Loucy (cell line): Measurements from ENCODE around the gene BCL2L14.

Source experiments
- H2AFZ ChIP-seq: fragments of 200-600 bp; sonication (generic); 2 replicates; pipeline ENCODE4 v1.6.0; 2016; ENCODE audit warnings: antibody characterized with exemption, mild to moderate bottlenecking, low read length, moderate library complexity
- H3F3A ChIP-seq: fragments of 200-600 bp; 2 replicates; pipeline ENCODE4 v1.6.0; 2016; ENCODE audit warnings: antibody characterized with exemption, low read depth, mild to moderate bottlenecking
- H3K27me3 ChIP-seq: fragments of 200-600 bp; sonication (generic); 2 replicates; pipeline ENCODE4 v1.6.1; 2014; ENCODE audit warnings: low read length, mild to moderate bottlenecking; ENCODE audit not compliant: insufficient read depth, poor library complexity, severe bottlenecking
- H3K36me3 ChIP-seq: fragments of 200-600 bp; sonication (generic); 2 replicates; pipeline ENCODE4 v1.6.1; 2016; ENCODE audit warnings: low read length; ENCODE audit not compliant: insufficient read depth
- H3K4me1 ChIP-seq: fragments of 200-600 bp; sonication (generic); 2 replicates; pipeline ENCODE4 v1.5.1; 2014; ENCODE audit warnings: low read length, mild to moderate bottlenecking; ENCODE audit not compliant: insufficient read depth, poor library complexity, severe bottlenecking
- H3K4me2 ChIP-seq: fragments of 200-600 bp; sonication (generic); 2 replicates; pipeline ENCODE4 v1.6.0; 2014; ENCODE audit warnings: antibody characterized with exemption, low read length, low read depth, mild to moderate bottlenecking; ENCODE audit not compliant: poor library complexity, severe bottlenecking
- H3K4me3 ChIP-seq: fragments of 200-600 bp; sonication (generic); 2 replicates; pipeline ENCODE4 v1.5.1; 2014; ENCODE audit warnings: low read length, mild to moderate bottlenecking, mixed read lengths; ENCODE audit not compliant: poor library complexity, severe bottlenecking
- H3K79me2 ChIP-seq: fragments of 200-600 bp; sonication (generic); 2 replicates; pipeline ENCODE4 v1.6.1; 2014; ENCODE audit warnings: low read length; ENCODE audit not compliant: insufficient read depth
- H3K9ac ChIP-seq: fragments of 200-600 bp; sonication (generic); 2 replicates; pipeline ENCODE4 v1.6.0; 2014; ENCODE audit warnings: mild to moderate bottlenecking, low read depth, low read length, moderate library complexity; ENCODE audit not compliant: poor library complexity, severe bottlenecking
- H3K9me2 ChIP-seq: fragments of 200-600 bp; sonication (generic); replicated peaks from 2 replicates; pipeline ENCODE4 v1.6.1; 2016; ENCODE audit warnings: low read depth, low read length, mixed read lengths
- H3K9me3 ChIP-seq: fragments of 200-600 bp; sonication (generic); 2 replicates; pipeline ENCODE4 v1.6.1; 2014; ENCODE audit warnings: mild to moderate bottlenecking, antibody characterized with exemption, low read length, low read depth; ENCODE audit not compliant: insufficient read depth
- H4K20me1 ChIP-seq: fragments of 200-600 bp; sonication (generic); 2 replicates; pipeline ENCODE4 v1.6.0; 2014; ENCODE audit warnings: antibody characterized with exemption, low read length, mild to moderate bottlenecking; ENCODE audit not compliant: insufficient read depth, poor library complexity, severe bottlenecking
- EZH2phosphoT487 ChIP-seq: fragments of 200-600 bp; IDR thresholded peaks from 2 replicates; pipeline ENCODE4 v1.6.1; 2018; ENCODE audit warnings: antibody characterized with exemption, mild to moderate bottlenecking, moderate library complexity, borderline replicate concordance
- TF ChIP-seq, protein P1 (sequence below): fragments of 200-600 bp; sonication (generic); conservative IDR thresholded peaks from 2 replicates; pipeline ENCODE4 v1.5.1; 2014; ENCODE audit warnings: mild to moderate bottlenecking, antibody characterized with exemption, low read length

BCL2L14 gene

DNA sequence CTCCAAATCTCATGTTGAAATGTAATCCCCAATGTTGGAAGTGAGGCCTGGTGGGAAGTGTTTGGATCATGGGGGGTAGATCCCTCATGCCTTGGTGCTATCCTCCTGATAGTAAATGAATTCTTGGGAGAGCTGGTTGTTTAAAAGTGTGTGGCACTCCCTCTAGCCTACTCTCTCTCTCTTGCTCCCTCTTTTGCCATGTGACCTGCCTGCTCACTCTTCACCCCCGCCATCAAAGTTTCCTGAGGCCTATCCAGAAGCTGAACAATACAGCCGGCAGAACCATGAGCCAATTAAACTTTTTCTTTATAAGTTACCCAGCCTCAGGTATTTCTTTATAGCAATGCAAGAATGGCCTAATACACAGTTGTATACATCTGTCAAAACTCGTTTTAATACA, 62.5 kb downstream of the BCL2L14 start:
- Histone ChIP-seq H3K4me3 (no peak overlapping the region), H3K79me2 (no peaks in the 10 kb centered on the region), H3F3A (no peaks in the 10 kb centered on the region), H3K9me2 (no peaks in the 10 kb centered on the region), H3K4me2 (no peak overlapping the region), H3K9me3 (no peaks in the 10 kb centered on the region), H3K27me3 (no peaks in the 10 kb centered on the region), H4K20me1 (no peaks in the 10 kb centered on the region), H2AFZ (no peak overlapping the region), H3K36me3 (no peaks in the 10 kb centered on the region), H3K4me1 (no peaks in the 10 kb centered on the region), H3K9ac (no peak overlapping the region)
- TF ChIP-seq, protein P1, sequence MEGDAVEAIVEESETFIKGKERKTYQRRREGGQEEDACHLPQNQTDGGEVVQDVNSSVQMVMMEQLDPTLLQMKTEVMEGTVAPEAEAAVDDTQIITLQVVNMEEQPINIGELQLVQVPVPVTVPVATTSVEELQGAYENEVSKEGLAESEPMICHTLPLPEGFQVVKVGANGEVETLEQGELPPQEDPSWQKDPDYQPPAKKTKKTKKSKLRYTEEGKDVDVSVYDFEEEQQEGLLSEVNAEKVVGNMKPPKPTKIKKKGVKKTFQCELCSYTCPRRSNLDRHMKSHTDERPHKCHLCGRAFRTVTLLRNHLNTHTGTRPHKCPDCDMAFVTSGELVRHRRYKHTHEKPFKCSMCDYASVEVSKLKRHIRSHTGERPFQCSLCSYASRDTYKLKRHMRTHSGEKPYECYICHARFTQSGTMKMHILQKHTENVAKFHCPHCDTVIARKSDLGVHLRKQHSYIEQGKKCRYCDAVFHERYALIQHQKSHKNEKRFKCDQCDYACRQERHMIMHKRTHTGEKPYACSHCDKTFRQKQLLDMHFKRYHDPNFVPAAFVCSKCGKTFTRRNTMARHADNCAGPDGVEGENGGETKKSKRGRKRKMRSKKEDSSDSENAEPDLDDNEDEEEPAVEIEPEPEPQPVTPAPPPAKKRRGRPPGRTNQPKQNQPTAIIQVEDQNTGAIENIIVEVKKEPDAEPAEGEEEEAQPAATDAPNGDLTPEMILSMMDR: no peak
- no peak for TF ChIP-seq EZH2phosphoT487

DNA sequence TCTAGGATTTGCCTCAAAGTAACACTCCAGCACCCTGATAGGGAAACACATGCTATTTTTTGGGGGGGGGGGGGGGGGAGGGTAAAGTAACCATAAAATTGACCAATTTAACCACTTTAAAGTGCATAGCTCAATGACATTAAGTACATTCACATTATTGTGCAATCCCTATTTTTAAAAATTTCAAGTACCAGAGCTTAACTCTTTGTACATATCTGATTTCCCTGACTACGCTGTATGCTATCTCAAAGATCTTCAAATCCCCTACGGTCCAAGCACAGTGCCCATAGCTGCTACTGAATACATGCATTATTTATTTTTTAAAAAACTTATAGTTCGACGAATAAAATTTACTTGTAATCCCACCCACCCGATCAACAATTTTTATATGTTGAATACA, 63.0 kb downstream of the BCL2L14 start:
- no peaks in the 10 kb centered on the region for H3K9me3 ChIP-seq
- H3K79me2 ChIP-seq: no peaks in the 10 kb centered on the region
- H3K9me2 ChIP-seq: no peaks in the 10 kb centered on the region
- H2AFZ ChIP-seq: no peak overlapping the region
- no peaks in the 10 kb centered on the region for H3F3A ChIP-seq
- TF ChIP-seq, protein P1: no peak
- TF ChIP-seq EZH2phosphoT487: no peak
- no peak overlapping the region for H3K9ac ChIP-seq
- H3K4me1 ChIP-seq: no peaks in the 10 kb centered on the region
- H3K4me3 ChIP-seq: no peak overlapping the region
- no peak overlapping the region for H3K4me2 ChIP-seq
- H3K27me3 ChIP-seq: no peaks in the 10 kb centered on the region
- no peaks in the 10 kb centered on the region for H3K36me3 ChIP-seq
- no peaks in the 10 kb centered on the region for H4K20me1 ChIP-seq

DNA sequence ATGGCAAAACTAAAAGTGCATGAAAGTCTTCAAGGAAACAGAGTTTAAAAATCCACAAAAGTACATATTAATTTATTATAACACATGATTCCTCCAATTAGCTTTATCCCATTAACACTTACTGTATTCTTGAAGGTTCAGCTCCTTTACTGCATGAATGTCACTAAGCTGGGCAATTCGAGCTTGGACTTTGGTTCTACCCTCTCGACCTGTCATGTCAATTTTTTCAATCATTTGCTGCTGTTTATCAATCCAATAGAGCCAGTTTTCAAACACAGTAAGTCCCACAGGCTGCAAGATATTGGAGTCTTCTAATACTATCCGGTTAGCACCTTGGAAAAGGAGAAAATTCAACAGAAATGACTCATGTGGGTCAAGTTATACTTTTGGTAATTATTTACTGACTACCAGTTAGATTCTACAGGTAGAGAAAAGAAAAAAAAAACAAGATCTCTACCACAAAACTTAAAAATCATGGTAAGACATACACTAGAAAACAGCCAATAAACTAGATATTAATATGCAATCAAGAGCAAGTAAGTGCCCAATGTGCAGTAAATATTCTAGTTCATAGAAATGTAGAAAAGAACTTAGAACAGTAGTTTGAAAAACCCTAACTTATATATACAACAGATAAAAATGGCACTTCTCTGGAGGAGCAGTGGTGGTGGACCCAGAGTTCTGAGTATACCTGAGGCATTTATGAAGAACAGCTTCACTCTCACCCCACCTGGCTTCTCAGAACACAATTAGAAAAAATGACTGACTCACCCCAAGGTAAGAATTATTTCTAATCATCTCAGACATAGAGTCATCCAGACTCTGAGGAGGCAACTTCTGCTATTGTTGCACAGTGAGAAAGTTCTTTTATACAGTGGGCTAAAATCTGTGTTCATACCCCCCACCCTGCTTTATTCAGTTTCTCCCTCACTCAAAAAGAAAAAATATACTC, 67.7 kb downstream of the BCL2L14 start:
- TF ChIP-seq, protein P1: no peak
- TF ChIP-seq EZH2phosphoT487: no peak
- no peaks in the 10 kb centered on the region for H3K27me3 ChIP-seq
- no peaks in the 10 kb centered on the region for H4K20me1 ChIP-seq
- H3K9me2 ChIP-seq: no peaks in the 10 kb centered on the region
- H3K79me2 ChIP-seq: no peaks in the 10 kb centered on the region
- H3K9ac ChIP-seq: no peak overlapping the region
- H3K36me3 ChIP-seq: no peaks in the 10 kb centered on the region
- no peaks in the 10 kb centered on the region for H3K4me1 ChIP-seq
- no peak overlapping the region for H3K4me2 ChIP-seq
- no peaks in the 10 kb centered on the region for H3K9me3 ChIP-seq
- H2AFZ ChIP-seq: no peak overlapping the region
- no peak overlapping the region for H3K4me3 ChIP-seq
- no peaks in the 10 kb centered on the region for H3F3A ChIP-seq
